AG10803 (cell line): ENCODE results near the gene PSMB1.

Source experiments
- DNase-seq: peaks from one replicate; pipeline ENCODE4 v3.0.0; 2010; ENCODE audit warnings: low read depth
- H3K4me3 ChIP-seq: 2 replicates; pipeline ENCODE4 v1.5.1; 2011; ENCODE audit warnings: mild to moderate bottlenecking, low read length, control low read depth
- TF ChIP-seq, protein P1 (sequence below): conservative IDR thresholded peaks from 2 replicates; pipeline ENCODE4 v1.5.1; 2011; ENCODE audit warnings: mild to moderate bottlenecking, low read length, control low read depth, inconsistent platforms

PSMB1 gene

DNA sequence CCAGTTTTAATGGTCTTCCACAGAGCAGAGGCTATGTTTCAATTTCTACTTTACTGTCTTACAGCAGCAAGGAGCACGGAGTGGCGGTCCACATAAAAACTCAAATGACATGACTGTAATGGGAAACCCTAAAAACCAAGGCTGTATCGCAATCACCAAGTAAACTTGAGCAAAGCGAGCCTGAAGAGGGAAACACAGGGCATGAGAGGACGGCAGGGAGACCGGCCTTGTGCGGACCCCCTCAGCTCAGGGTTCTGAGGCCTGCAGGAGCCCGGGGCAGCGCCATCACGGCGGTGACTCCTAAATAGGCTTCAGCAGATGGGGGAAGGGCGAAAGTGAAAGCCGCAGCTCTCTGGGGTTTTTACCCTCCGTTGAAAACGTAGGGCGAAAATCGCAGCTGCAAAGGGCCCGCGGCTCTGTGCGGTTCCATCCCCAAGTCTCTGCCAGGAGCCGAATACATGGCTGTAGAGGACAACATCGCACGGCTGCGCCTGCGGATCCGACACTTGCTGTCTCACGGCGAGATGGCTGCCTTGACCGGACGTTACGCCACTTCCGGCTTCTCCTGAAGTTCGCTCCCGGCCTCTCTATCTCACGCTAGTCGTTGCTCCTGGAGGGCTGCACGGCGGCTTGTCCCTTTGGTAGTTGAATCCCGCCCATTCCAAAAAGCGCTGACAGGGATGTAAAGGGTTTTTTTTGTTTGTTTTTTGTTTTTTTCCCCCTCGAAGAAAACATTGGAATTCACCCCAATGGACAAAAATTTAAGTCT lies at the start of gene PSMB1:
Gene PSMB1, minus strand, starts transcription at position 543 of the 769 bp plus-strand sequence. Its CDS starts 65 bp downstream, at position 478.
- peak within 1 kb of the TSS; percentile 96 for H3K4me3 ChIP-seq
- DNase-seq: peak; percentile 94
- TF ChIP-seq, protein P1, sequence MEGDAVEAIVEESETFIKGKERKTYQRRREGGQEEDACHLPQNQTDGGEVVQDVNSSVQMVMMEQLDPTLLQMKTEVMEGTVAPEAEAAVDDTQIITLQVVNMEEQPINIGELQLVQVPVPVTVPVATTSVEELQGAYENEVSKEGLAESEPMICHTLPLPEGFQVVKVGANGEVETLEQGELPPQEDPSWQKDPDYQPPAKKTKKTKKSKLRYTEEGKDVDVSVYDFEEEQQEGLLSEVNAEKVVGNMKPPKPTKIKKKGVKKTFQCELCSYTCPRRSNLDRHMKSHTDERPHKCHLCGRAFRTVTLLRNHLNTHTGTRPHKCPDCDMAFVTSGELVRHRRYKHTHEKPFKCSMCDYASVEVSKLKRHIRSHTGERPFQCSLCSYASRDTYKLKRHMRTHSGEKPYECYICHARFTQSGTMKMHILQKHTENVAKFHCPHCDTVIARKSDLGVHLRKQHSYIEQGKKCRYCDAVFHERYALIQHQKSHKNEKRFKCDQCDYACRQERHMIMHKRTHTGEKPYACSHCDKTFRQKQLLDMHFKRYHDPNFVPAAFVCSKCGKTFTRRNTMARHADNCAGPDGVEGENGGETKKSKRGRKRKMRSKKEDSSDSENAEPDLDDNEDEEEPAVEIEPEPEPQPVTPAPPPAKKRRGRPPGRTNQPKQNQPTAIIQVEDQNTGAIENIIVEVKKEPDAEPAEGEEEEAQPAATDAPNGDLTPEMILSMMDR: no peak

DNA sequence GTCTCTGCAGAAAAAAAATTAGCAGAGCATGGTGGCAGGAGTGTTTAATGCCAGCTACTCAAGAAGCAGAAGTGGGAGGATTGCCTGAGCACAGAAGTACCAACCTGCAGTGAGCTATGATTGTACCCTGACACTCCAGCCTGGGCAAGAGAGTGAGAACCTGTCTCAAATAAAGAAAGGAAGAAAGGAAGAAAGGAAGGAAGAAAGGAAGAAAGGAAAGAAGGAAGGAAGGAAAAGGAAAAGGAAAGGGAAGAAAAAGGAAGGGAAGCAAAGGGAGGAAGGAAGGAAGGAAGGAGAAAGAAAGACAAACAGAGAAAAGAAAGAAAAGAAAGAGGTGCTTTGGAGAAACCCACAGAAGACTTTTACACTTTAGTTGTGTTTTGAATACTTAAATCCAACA lies 44.2 kb upstream of the PSMB1 start:
- TF ChIP-seq, protein P1: no peak
- no peak for DNase-seq
- H3K4me3 ChIP-seq: no peak overlapping the region

DNA sequence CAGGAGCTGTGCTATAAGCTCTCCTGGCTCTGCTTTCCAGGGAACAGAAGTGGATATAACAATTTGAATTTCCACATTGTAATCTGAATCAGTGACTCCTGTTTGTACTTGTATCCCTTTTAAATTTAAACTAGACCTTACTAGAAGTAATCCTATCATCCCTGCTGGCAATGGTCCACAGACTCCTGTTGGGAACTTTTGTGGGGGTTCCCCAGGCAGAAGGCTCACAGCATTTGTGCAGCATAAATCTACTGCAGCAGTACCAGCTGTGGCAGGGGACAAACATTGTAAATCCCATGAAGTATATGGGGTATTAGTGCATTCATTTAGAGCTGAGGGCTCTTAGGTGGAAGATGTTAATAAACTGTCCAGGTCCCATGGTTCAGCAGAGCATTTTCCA lies 43.3 kb upstream of the PSMB1 start:
- DNase-seq: no peak
- TF ChIP-seq, protein P1: no peak
- no peak overlapping the region for H3K4me3 ChIP-seq

DNA sequence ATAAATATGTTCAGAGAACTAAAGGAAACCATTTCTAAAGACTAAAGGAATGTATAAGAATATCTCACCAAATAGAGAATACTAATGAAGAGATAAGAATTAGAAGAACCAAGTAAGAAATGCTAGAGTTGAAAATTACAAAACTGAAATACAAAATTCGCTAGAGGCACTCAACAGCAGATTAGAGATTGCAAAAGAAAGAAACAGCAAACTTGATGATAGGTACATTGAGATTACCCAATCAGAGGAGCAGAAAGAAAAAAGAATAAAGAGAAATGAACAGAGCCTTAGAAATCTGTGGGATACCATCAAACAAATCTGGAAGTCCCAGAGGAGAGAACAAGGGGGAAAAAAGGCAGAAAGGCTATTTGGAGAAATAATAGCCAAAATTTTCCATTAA lies 37.6 kb upstream of the PSMB1 start:
- DNase-seq: no peak
- H3K4me3 ChIP-seq: no peak overlapping the region
- TF ChIP-seq, protein P1: no peak

DNA sequence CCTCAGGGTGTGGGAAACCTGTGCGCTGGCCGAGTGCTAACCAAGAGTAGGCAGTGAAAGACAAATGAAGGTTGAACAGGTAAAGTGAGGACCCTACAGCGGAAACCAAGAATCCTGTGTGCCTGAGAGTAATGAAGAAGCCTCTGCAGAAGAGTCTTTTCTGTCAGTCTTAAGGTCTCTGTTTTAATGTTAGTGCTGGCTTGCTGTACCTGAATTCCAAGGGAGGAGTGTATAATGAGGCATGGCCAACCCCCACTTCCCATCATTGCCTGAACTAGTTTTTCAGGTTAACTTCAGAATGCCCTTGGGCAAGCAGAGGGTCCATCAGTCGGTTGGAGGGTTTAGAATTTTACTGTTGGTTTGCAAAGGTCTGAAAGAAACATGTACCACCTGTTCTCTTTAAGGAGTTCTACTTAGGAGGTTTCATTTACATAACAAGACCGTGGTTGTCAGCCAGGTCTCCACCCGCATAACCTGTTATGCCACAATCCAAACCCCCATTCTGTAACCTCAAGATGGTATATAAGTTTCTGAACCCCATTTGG lies 31.9 kb upstream of the PSMB1 start:
- TF ChIP-seq, protein P1: no peak
- no peak for DNase-seq
- peak overlapping the region; percentile 91 for H3K4me3 ChIP-seq

DNA sequence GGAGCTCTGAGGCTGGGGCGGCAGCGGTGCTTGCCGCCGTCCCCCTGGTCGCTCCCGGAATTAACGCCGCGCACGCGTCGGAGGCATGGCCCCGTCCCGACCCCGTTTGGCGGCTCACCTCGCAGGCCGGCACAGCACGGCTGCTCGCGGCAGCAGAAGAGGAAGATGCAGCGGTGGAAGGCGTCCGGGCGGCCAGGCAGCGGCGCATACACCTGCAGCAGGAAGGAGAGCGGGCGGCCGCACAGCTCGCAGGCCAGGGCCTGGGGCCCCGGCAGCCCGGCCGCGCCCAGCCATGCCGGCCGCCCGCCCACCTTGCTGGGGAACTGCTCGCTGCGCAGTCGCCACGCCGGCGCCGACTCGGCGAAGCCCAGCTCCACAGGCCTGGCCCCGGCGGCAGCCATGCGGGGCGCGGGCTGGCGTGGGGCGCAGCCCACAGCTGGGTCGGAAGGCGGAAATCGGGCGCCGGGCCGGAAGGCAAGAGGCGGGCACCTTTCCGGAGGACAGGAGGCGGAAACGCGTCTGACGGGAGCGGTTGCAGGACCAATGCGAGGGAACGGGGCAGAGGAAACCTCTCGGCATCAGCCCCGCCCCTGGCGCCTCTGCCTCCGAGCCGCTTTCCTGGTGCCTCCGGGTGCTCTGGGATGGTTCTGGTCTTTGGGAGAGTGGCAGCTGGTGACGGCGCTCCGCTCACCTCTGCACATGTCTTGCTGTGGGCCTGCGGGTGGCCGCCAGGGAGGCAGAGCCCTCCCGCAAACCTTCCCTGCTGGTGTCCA lies 31.3 kb upstream of the PSMB1 start, which contains the start of gene PDCD2:
Gene PDCD2, minus strand, starts transcription at position 457 of the 773 bp plus-strand sequence. Its CDS starts 56 bp downstream, at position 401.
- TF ChIP-seq, protein P1: peak; percentile 2; the same call in 1 of the 2 replicates
- peak; percentile 87 for DNase-seq
- peak within 1 kb of the TSS; percentile 91 for H3K4me3 ChIP-seq
